Endothelial cell of umbilical vein (primary cell): Measurements from ENCODE around the gene HERC6.

Source experiments
- CTCF ChIP-seq, 2 donors: IDR thresholded peaks; 1 replicate in 1 of 2; 2 replicates in 1 of 2; pipeline ENCODE4 v1.5.1; 2011; ENCODE audit warnings: low read length in 2 of 2, mild to moderate bottlenecking in 2 of 2, moderate library complexity in 2 of 2, control low read depth in 1 of 2, inconsistent platforms in 1 of 2, low read depth in 1 of 2; ENCODE audit not compliant: insufficient read depth in 1 of 2; ENCODE audit errors: extremely low read depth in 1 of 2
- FOS ChIP-seq: IDR thresholded peaks from 2 replicates; pipeline ENCODE4 v1.6.1; 2011; ENCODE audit warnings: mild to moderate bottlenecking, low read length, moderate library complexity, borderline replicate concordance; ENCODE audit not compliant: insufficient read depth
- MAX ChIP-seq: IDR thresholded peaks from 2 replicates; pipeline ENCODE4 v1.6.1; 2011; ENCODE audit not compliant: insufficient read depth, insufficient read length
- POLR2AphosphoS5 ChIP-seq: IDR thresholded peaks from 2 replicates; pipeline ENCODE4 v1.6.1; 2012; ENCODE audit warnings: low read depth, mild to moderate bottlenecking, control low read depth, low read length, moderate library complexity; ENCODE audit not compliant: insufficient read depth

- TF ChIP-seq CTCF (IDR thresholded peaks at IDR 0.05; ENCODE audit: extremely low read depth in 1 of 2, insufficient read depth in 1 of 2, low read depth in 1 of 2, low read length in 2 of 2) (no peak), POLR2AphosphoS5 (no peak), MAX (no peak), FOS (no peak)
Measured at GRCh38 chr4:88367826-88368225, 10.8 kb upstream of the HERC6 start.
